ENCODE measurements around the gene ELK3.

DNA sequence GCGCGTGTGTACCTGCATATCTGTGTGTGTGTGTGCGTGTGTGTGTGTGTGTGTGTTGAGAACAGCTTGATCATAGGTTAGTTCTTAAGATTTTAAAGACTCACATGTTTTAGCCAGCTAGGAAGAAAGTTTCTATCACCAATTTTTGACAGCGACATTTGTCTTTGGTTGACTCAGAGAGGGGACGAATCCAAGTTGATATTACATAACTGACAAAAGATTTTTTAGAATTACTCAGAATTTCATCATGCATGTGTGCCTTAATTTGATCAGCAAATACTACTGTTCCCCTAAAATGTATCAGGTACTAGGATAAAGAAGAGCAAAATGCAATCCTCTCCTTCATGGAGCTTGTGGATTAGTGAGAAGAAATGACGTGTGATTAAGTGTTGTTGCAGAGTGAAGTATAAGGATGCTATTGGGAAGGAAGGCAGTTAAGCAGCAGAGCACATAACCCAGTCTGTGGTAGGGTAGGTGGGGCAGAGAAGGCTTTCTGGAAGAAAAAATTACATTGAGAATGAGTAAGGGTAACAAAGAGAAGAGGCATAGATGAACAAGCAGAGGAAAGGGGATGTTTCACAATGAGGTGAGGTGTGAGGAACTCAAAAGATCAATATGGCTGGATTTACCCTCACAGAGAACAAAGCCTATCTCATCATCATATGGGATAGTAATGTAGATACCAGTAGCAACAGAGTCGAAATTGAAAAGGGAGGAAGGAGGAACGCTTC lies 77.5 kb downstream of the ELK3 start:
- TF ChIP-seq CTCF (IDR thresholded peaks at IDR 0.05; ENCODE audit: insufficient read depth, low read length) (no peak), SPI1 (IDR thresholded peaks at IDR 0.05; ENCODE audit: borderline replicate concordance, low read depth) (no peak), POLR2AphosphoS5 (IDR thresholded peaks at IDR 0.05; ENCODE audit: low read depth) (no peak)
